Adrenal gland (tissue), 12 donors: ENCODE data around the gene TSPOAP1. TPM values are rescaled to one million over a fixed set of nuclear protein-coding genes. Genes with fewer than 3 reads are reported as not detected.

Source experiments
- DNase-seq, 7 donors: peaks; one replicate each; pipeline ENCODE4 v3.0.0-alpha.2; 2019 to 2020
- H3K27ac ChIP-seq, 5 donors: fragments of 200-600 bp; sonication (generic) in 4 of 5; 1 replicate in 3 of 5; 2 replicates in 2 of 5; pipeline versions ENCODE4 v1.5.1 to v1.8.0; 2016 to 2020; ENCODE audit warnings: mild to moderate bottlenecking in 1 of 5
- H3K27me3 ChIP-seq: fragments of 200-600 bp; 2 replicates; pipeline ENCODE4 v1.8.0; 2021
- H3K36me3 ChIP-seq, 2 donors: fragments of 200-600 bp; replicated peaks in 1 of 2; 1 replicate in 1 of 2; 2 replicates in 1 of 2; pipeline versions ENCODE4 v1.5.1 to v1.8.0; 2018 to 2022
- H3K4me1 ChIP-seq, 2 donors: fragments of 200-600 bp; replicated peaks in 1 of 2; 1 replicate in 1 of 2; 2 replicates in 1 of 2; pipeline versions ENCODE4 v1.5.1 to v1.8.0; 2018 to 2021
- H3K4me3 ChIP-seq, 4 donors: fragments of 200-600 bp; sonication (generic) in 3 of 4; one replicate each; pipeline ENCODE4 v1.5.1; 2016 to 2018
- H3K9me3 ChIP-seq, 3 donors: fragments of 200-600 bp; sonication (generic) in 1 of 3; replicated peaks in 1 of 3; 1 replicate in 2 of 3; 2 replicates in 1 of 3; pipeline versions ENCODE4 v1.5.1 to v1.8.0; 2016 to 2021
- CTCF ChIP-seq, 6 experiments: fragments of 450-650 bp in 4 of 6; fragments of 200-600 bp in 2 of 6; sonication (generic) in 1 of 6; IDR thresholded peaks; 1 replicate in 5 of 6; 2 replicates in 1 of 6; pipeline versions ENCODE4 v1.5.1 to v1.8.0; 2016 to 2021; ENCODE audit warnings: antibody characterized with exemption in 6 of 6, mild to moderate bottlenecking in 2 of 6, moderate library complexity in 1 of 6
- POLR2A ChIP-seq, 2 donors: fragments of 450-650 bp; IDR thresholded peaks; one replicate each; pipeline ENCODE4 v1.6.1; 2017; ENCODE audit warnings: antibody characterized with exemption in 2 of 2, mild to moderate bottlenecking in 2 of 2, moderate library complexity in 1 of 2
- WGBS, 4 donors: extraction: QIAGEN DNeasy Blood & Tissue Kit in 2 of 4; methylation state at CpG; one replicate each; pipeline versions ENCODE4 v1.1.5 to v1.1.7; 2013 to 2017; 5-methylcytosine and 5-hydroxymethylcytosine counted together
- intact Hi-C, 2 donors: fragments of 100-400 bp; cut with DNase I; formaldehyde crosslinking; loops; one replicate each; pipeline versions ENCODE4 v1.14.1 to v1.15.0; 2022 to 2023
- polyA plus RNA-seq, 3 donors: library from polyadenylated mRNA; stranded (reverse); fragments of 200-250 nt in 2 of 3; fragments of 350-450 nt in 1 of 3; fragmentation: Illumina TruSeq in 1 of 3; extraction: RNeasy Lipid Tissue Mini Kit (QIAGEN cat#74804) in 1 of 3; gene quantifications; one replicate each; pipeline ENCODE4 v1.2.3, GENCODE V29; 2013 to 2014
- total RNA-seq, 9 donors: library from RNA; depleted of rRNA in 4 of 9; stranded (reverse); fragments of >200 nt in 4 of 9; fragments of 120-200 nt in 1 of 9; fragmentation: NEBNext Ultra II Directional in 1 of 9; extraction: Animal tissue kit (Norgen Biotek cat#: 25700) in 1 of 9; gene quantifications; one replicate each; pipeline versions ENCODE4 v1.1.0 to v1.2.4, GENCODE V29; 2013 to 2023
- donor health status: healthy with polysubstance abuse.
- donor health status: Bipolar disorder and iron deficiency.
- donor health status: DM: yes; HTN: yes; CAD: no.
- donor health status: DM: no; HTN: no; CAD: no.
- donor health status: DM: no; HTN: no; CAD: no.
- donor health status: DM: yes; HTN: yes; CAD: no.

Gene TSPOAP1
- total and polyA plus RNA-seq, 12 donors: 4.7 to 140 (median 22.3) TPM

- Histone ChIP-seq H3K27ac (peak overlapping the region in 4 of 5 donors; percentile 72 to 96 (median 87)), H3K4me1 (peaks cover 43 to 45% of the 10 kb centered on the region in 2 donors), H3K36me3 (no peaks in the 10 kb centered on the region), H3K9me3 (no peaks in the 10 kb centered on the region), H3K27me3 (no peaks in the 10 kb centered on the region), H3K4me3 (peak overlapping the region in 1 of 4 donors; percentile 11)
- 49 to 57% (median 55%) methylated on average over 9 to 10 of the region's 10 CpGs for WGBS, 4 donors
- TF ChIP-seq POLR2A (IDR thresholded peaks at IDR 0.05) (peak in 1 of 2 donors; percentile 21), CTCF (IDR thresholded peaks at IDR 0.05) (no peak)
- DNase-seq: peak in 5 of 7 donors; percentile 46 to 65 (median 58)
- intact Hi-C loops: no loop called here
These were observed 10.5 kb upstream of the TSPOAP1 start for GRCh38 chr17:58338841-58339754.

- Histone ChIP-seq H3K4me3 (no peak overlapping the region), H3K27ac (peak overlapping the region; percentile 72 to 96 (median 82)), H3K36me3 (no peaks in the 10 kb centered on the region), H3K27me3 (no peaks in the 10 kb centered on the region), H3K4me1 (peaks cover 43 to 45% of the 10 kb centered on the region in 2 donors), H3K9me3 (no peaks in the 10 kb centered on the region)
- intact Hi-C loops: no loop called here
- TF ChIP-seq POLR2A (IDR thresholded peaks at IDR 0.05): no peak
- peak in 1 of 6 experiments; percentile 1 for TF ChIP-seq CTCF (IDR thresholded peaks at IDR 0.05)
- 59 to 77% (median 67%) methylated on average over 3 of the region's 3 CpGs for WGBS, 4 donors
- no peak for DNase-seq
These were observed 9.9 kb upstream of the TSPOAP1 start for GRCh38 chr17:58338454-58338840.

- Histone ChIP-seq H3K36me3 (no peaks in the 10 kb centered on the region), H3K27me3 (no peaks in the 10 kb centered on the region), H3K9me3 (no peaks in the 10 kb centered on the region), H3K27ac (peak overlapping the region; percentile 72 to 96 (median 82)), H3K4me3 (peak overlapping the region in 1 of 4 donors; percentile 26), H3K4me1 (peaks cover 43 to 45% of the 10 kb centered on the region in 2 donors)
- 27 to 37% (median 31%) methylated on average over 19 to 23 of the region's 23 CpGs for WGBS, 4 donors
- peak; percentile 78 to 95 (median 91) for DNase-seq
- peak in 2 of 6 experiments; percentile 6 to 23 for TF ChIP-seq CTCF (IDR thresholded peaks at IDR 0.05)
- peak in 1 of 2 donors; percentile 57 for TF ChIP-seq POLR2A (IDR thresholded peaks at IDR 0.05)
- intact Hi-C loops: no loop called here
These were observed 9.2 kb upstream of the TSPOAP1 start for GRCh38 chr17:58337600-58338453.

- intact Hi-C loops: no loop called here
- peak overlapping the region; percentile 72 to 96 (median 82) for H3K27ac ChIP-seq
- 45 to 56% (median 48%) methylated on average over 7 of the region's 7 CpGs for WGBS, 4 donors
- peak in 1 of 7 donors; percentile 15 for DNase-seq
- no peak overlapping the region for H3K4me3 ChIP-seq
- no peaks in the 10 kb centered on the region for H3K36me3 ChIP-seq
- TF ChIP-seq POLR2A (IDR thresholded peaks at IDR 0.05) (no peak), CTCF (IDR thresholded peaks at IDR 0.05) (no peak)
- H3K4me1 ChIP-seq: peaks cover 43 to 45% of the 10 kb centered on the region in 2 donors
- no peaks in the 10 kb centered on the region for H3K9me3 ChIP-seq
- no peaks in the 10 kb centered on the region for H3K27me3 ChIP-seq
These were observed 8.6 kb upstream of the TSPOAP1 start for GRCh38 chr17:58337210-58337599.
